MV-4-11 (cell line): ENCODE results near the gene ZNF628.

Experiments used
- DNase-seq: peaks from one replicate; lab custom pipeline; 2025; lab: John Stamatoyannopoulos, UW

Gene ZNF628

GRCh38 chr19:55529636-55530234 lies 53.3 kb downstream of the ZNF628 start:
- DNase-seq, result no peak

GRCh38 chr19:55530996-55531395 lies 54.6 kb downstream of the ZNF628 start:
- DNase-seq, result no peak
